Activated CD4-positive, CD25-positive, alpha-beta regulatory T cell treated with anti-CD3 and anti-CD28 coated beads, Interleukin-2, amount 50 U/mL, for 16 hours (primary cell): ENCODE results near the gene EML4.
A peak's percentile ranks its signal among the peaks of the same experiment; 100 is the strongest.

Experiments
- DNase-seq: peaks from one replicate; pipeline ENCODE4 v3.0.0-alpha.2; 2020; ENCODE audit warnings: low read depth, low spot score

Gene EML4

GRCh38 chr2:42224422-42225067 is 55.4 kb downstream of the EML4 start:
- DNase-seq = no peak

- DNase-seq = no peak
These were observed 56.4 kb downstream of the EML4 start for GRCh38 chr2:42225573-42225972.

GRCh38 chr2:42227491-42227890 is 58.3 kb downstream of the EML4 start:
- DNase-seq = no peak

- DNase-seq = no peak
These were observed 58.9 kb downstream of the EML4 start for GRCh38 chr2:42228101-42228500.

- DNase-seq = no peak
These were observed 60.8 kb downstream of the EML4 start for GRCh38 chr2:42229949-42230348.

GRCh38 chr2:42230891-42231290 is 61.7 kb downstream of the EML4 start:
- DNase-seq = no peak

GRCh38 chr2:42232024-42232423 is 62.9 kb downstream of the EML4 start:
- no peak for DNase-seq

- no peak for DNase-seq
These were observed 64.9 kb downstream of the EML4 start for GRCh38 chr2:42233976-42234441.

- no peak for DNase-seq
These were observed 67.8 kb downstream of the EML4 start for GRCh38 chr2:42236911-42237310.

- peak; percentile 15 for DNase-seq
These were observed 69.6 kb downstream of the EML4 start for GRCh38 chr2:42238644-42239288.

- DNase-seq = no peak
These were observed 70.1 kb downstream of the EML4 start for GRCh38 chr2:42239289-42239661.

- no peak for DNase-seq
These were observed 70.7 kb downstream of the EML4 start for GRCh38 chr2:42239811-42240210.

- DNase-seq = no peak
These were observed 72.4 kb downstream of the EML4 start for GRCh38 chr2:42241517-42241916.

- DNase-seq = no peak
These were observed 74.1 kb downstream of the EML4 start for GRCh38 chr2:42243297-42243696.

- no peak for DNase-seq
These were observed 75.4 kb downstream of the EML4 start for GRCh38 chr2:42244520-42244919.

- DNase-seq = no peak
These were observed 76.2 kb downstream of the EML4 start for GRCh38 chr2:42245396-42245795.

- DNase-seq = no peak
These were observed 77.4 kb downstream of the EML4 start for GRCh38 chr2:42246562-42246961.

GRCh38 chr2:42248846-42249245 is 79.7 kb downstream of the EML4 start:
- no peak for DNase-seq

- DNase-seq = no peak
These were observed 80.1 kb downstream of the EML4 start for GRCh38 chr2:42249284-42249683.

- no peak for DNase-seq
These were observed 80.7 kb downstream of the EML4 start for GRCh38 chr2:42249887-42250286.

GRCh38 chr2:42250925-42251324 is 81.8 kb downstream of the EML4 start:
- DNase-seq = no peak

GRCh38 chr2:42252464-42252863 is 83.3 kb downstream of the EML4 start:
- DNase-seq = no peak

GRCh38 chr2:42254186-42254895 is 85.2 kb downstream of the EML4 start:
- DNase-seq = no peak
